Gastroesophageal sphincter (tissue), 4 donors: ENCODE results near the gene HSH2D. TPM values are rescaled to one million over a fixed set of nuclear protein-coding genes. Genes with fewer than 3 reads are reported as not detected.
A peak's percentile ranks its signal among the peaks of the same experiment; 100 is the strongest.

Experiments
- ATAC-seq: fragments of 150-250 bp; one replicate; pipeline ENCODE4 v1.9.1; 2016; ENCODE audit warnings: mild to moderate bottlenecking, moderate library complexity
- H3K27ac ChIP-seq, 4 donors: fragments of 200-600 bp; sonication (generic) in 3 of 4; 1 replicate in 3 of 4; 2 replicates in 1 of 4; pipeline ENCODE4 v1.5.1; 2016 to 2019
- H3K27me3 ChIP-seq: fragments of 200-600 bp; sonication (generic); one replicate; pipeline ENCODE4 v1.5.1; 2019
- H3K36me3 ChIP-seq, 2 donors: fragments of 200-600 bp; sonication (generic); one replicate each; pipeline ENCODE4 v1.5.1; 2019; ENCODE audit warnings: control low read depth in 1 of 2
- H3K4me1 ChIP-seq, 3 donors: fragments of 200-600 bp; sonication (generic); 1 replicate in 2 of 3; 2 replicates in 1 of 3; pipeline ENCODE4 v1.5.1; 2016 to 2019; ENCODE audit warnings: control low read depth in 2 of 3
- H3K4me3 ChIP-seq, 2 donors: fragments of 200-600 bp; sonication (generic); one replicate each; pipeline ENCODE4 v1.5.1; 2019; ENCODE audit warnings: mild to moderate bottlenecking in 1 of 2, moderate library complexity in 1 of 2
- H3K9me3 ChIP-seq, 3 donors: fragments of 200-600 bp; sonication (generic); one replicate each; pipeline ENCODE4 v1.5.1; 2017 to 2019; ENCODE audit warnings: control low read depth in 2 of 3
- EP300 ChIP-seq: sonication (generic); formaldehyde crosslinking; IDR thresholded peaks from one replicate; pipeline ENCODE4 v1.6.1; 2017; ENCODE audit warnings: antibody characterized with exemption, mild to moderate bottlenecking
- POLR2A ChIP-seq, 2 donors: fragments of 450-650 bp; IDR thresholded peaks; one replicate each; pipeline ENCODE4 v1.6.1; 2017; ENCODE audit warnings: antibody characterized with exemption in 2 of 2, mild to moderate bottlenecking in 2 of 2, moderate library complexity in 1 of 2
- POLR2AphosphoS5 ChIP-seq: sonication (generic); formaldehyde crosslinking; IDR thresholded peaks from one replicate; pipeline ENCODE4 v1.6.1; 2017; ENCODE audit warnings: antibody characterized with exemption
- WGBS, 2 donors: methylation state at CpG; one replicate each; pipeline ENCODE4 v1.1.5; 2018; ENCODE audit warnings: low coverage in 1 of 2; 5-methylcytosine and 5-hydroxymethylcytosine counted together
- total RNA-seq, 4 donors: library from RNA; depleted of rRNA; stranded (reverse); fragments of >200 nt; gene quantifications; one replicate each; pipeline ENCODE4 v1.1.0, GENCODE V29; 2016
- TF ChIP-seq, protein P1 (sequence below), 4 experiments: fragments of 200-600 bp in 2 of 4; fragments of 450-650 bp in 2 of 4; sonication (generic) in 1 of 4; IDR thresholded peaks; one replicate each; pipeline ENCODE4 v1.5.1; 2017 to 2019; ENCODE audit warnings: antibody characterized with exemption in 4 of 4, mild to moderate bottlenecking in 2 of 4, moderate library complexity in 2 of 4

The HSH2D gene
- total RNA-seq, 4 donors from 2014 or later, result 0.87 to 0.94 TPM; not detected in 2

DNA sequence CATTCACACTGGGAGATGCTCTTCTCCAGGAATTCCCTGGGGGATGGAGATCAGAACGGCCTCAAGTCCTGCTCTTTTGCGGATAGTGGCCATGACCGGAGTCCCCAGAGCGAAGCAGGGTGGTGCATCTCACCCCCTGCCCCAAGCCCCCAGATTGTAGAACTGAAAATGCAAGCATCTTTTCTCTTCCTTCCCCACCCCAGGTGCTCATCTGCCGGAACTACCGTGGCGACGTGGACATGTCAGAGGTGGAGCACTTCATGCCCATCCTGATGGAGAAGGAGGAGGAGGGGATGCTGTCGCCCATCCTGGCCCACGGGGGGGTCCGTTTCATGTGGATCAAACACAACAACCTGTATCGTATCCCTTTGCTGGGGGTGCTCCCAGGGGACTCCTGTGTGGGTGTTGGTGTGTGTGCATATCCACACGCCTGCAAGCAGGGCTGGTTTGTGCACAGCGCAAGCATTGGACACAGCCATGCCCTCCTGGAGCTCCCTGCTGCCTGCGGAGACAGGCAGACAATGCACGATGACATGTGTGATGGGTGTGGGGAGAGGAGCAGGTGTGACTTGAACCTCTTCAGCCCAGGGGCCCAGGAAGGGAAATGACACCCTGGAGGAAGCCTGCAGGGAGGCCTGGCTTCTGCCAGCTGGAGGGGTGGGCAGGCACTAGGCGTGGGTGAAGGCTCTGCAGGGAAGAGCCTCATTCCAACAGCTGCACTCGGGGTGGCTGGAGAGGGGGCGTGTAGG lies 59.9 kb downstream of the HSH2D start:
- peaks cover 0 to 41% (median 14%) of the 10 kb centered on the region in 3 donors for H3K4me1 ChIP-seq
- H3K27ac ChIP-seq, result no peak overlapping the region
- TF ChIP-seq POLR2A (IDR thresholded peaks at IDR 0.05) (no peak), POLR2AphosphoS5 (no peak), EP300 (no peak)
- TF ChIP-seq, protein P1, sequence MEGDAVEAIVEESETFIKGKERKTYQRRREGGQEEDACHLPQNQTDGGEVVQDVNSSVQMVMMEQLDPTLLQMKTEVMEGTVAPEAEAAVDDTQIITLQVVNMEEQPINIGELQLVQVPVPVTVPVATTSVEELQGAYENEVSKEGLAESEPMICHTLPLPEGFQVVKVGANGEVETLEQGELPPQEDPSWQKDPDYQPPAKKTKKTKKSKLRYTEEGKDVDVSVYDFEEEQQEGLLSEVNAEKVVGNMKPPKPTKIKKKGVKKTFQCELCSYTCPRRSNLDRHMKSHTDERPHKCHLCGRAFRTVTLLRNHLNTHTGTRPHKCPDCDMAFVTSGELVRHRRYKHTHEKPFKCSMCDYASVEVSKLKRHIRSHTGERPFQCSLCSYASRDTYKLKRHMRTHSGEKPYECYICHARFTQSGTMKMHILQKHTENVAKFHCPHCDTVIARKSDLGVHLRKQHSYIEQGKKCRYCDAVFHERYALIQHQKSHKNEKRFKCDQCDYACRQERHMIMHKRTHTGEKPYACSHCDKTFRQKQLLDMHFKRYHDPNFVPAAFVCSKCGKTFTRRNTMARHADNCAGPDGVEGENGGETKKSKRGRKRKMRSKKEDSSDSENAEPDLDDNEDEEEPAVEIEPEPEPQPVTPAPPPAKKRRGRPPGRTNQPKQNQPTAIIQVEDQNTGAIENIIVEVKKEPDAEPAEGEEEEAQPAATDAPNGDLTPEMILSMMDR (IDR thresholded peaks at IDR 0.05), result no peak
- peaks cover 0 to 81% of the 10 kb centered on the region in 2 donors for H3K36me3 ChIP-seq
- no peak overlapping the region for H3K4me3 ChIP-seq
- WGBS, 2 donors, result 73 to 83% methylated on average over 2 to 4 of the region's 19 CpGs
- H3K9me3 ChIP-seq, result no peaks in the 10 kb centered on the region
- H3K27me3 ChIP-seq, result no peaks in the 10 kb centered on the region
- ATAC-seq, result no peak

DNA sequence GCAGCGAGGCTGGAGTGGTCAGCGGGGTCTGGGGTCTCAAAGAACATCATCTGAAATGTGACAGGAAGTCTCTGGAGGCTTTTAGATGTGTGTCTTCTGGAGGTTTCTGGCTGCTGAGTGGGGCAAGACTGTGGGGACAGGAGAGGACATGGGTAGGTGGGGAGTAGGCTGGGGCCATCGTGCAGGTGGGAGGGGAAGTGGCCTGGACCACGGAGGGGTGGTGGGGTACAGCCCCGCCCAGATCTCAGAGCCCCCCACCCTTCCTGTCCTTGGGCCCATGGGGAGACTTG lies 60.5 kb downstream of the HSH2D start:
- Histone ChIP-seq H3K27ac (no peak overlapping the region), H3K27me3 (no peaks in the 10 kb centered on the region), H3K9me3 (no peaks in the 10 kb centered on the region), H3K4me3 (no peak overlapping the region), H3K36me3 (peaks cover 0 to 86% of the 10 kb centered on the region in 2 donors), H3K4me1 (peaks cover 0 to 36% (median 9%) of the 10 kb centered on the region in 3 donors)
- TF ChIP-seq POLR2A (IDR thresholded peaks at IDR 0.05), result no peak
- TF ChIP-seq, protein P1 (IDR thresholded peaks at IDR 0.05), result no peak
- no peak for ATAC-seq
- 83 to 100% methylated on average over 1 to 2 of the region's 5 CpGs for WGBS, 2 donors

DNA sequence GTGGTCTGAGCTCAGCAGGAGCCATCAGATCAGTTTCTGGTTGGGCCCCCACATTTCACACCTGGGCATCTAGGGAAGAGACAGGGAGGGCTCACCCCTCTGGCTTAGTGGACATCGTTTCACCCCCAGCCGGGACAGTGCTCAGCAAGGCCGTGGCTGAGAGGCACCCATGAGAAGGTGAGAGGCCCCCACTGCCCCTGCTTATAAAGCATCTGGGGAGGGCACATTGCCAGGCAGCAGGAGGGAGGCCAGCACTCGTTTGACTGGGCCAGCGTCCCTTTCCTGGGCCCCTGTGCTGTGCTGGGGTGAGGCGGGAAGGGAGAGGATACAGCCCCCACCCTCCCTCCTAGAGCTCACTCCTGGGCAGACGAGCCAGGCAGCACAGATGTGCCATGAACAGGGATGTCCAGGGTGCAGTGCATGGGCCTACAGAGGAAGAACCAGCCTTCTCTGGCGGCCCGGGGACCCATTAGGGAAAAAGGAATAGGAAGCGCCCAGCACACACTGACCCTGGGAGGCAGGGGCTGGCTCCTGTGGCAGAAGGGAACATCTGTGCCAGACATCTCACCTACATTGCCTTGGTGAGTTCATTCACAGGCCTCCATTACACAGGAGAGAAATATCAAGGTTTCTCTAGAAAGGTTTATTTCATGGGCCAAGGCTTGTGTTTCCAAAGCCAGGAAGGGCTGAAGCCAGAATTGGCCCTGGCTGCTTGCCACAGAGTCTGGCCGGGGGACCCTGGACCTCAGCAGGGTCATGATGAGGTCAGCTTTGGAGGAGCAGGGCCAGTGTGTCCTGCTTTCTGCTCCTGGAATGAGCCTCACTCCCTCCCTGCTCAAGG lies 61.9 kb downstream of the HSH2D start:
- peaks cover 0 to 98% of the 10 kb centered on the region in 2 donors for H3K36me3 ChIP-seq
- peak overlapping the region in 2 of 4 donors; percentile 5 to 10 for H3K27ac ChIP-seq

DNA sequence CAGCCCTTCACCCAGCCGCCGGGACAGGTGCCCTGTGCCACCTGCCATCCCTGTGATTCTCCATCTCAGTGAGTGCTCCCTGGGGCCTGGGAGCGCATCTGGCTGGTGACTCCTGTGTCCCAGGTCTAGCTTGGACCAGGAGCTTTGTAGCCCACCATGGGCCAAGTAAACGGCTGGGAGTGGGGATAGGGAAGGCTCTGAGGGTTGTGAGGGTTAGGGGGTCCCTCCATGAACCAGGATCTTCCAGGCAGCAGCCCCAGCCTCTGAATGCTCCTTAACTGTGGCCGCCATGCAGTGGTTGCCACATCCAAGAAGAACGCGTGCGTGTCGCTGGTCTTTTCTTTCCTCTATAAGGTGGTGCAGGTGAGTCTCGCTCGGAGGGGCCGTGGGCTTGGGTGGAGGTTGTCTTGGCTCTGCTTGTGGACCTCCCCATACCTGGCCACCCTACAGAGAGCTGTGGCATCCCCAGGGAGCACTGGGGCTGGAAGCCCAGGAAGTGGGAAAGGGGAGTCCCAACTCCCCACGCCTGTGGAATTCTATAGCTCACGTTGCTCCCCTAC lies 62.6 kb downstream of the HSH2D start:
- WGBS, 2 donors, result 100% methylated on average over 1 of the region's 14 CpGs; no CpG with 5 or more reads in 1 of the 2 donors
- Histone ChIP-seq H3K27ac (no peak overlapping the region), H3K9me3 (no peaks in the 10 kb centered on the region), H3K4me3 (no peak overlapping the region), H3K4me1 (peaks cover 0 to 16% (median 0%) of the 10 kb centered on the region in 3 donors), H3K36me3 (peaks cover 0 to 98% of the 10 kb centered on the region in 2 donors), H3K27me3 (no peaks in the 10 kb centered on the region)
- no peak for ATAC-seq
- TF ChIP-seq POLR2A (IDR thresholded peaks at IDR 0.05), result no peak
- no peak for TF ChIP-seq POLR2AphosphoS5
- no peak for TF ChIP-seq EP300
- TF ChIP-seq, protein P1 (IDR thresholded peaks at IDR 0.05), result no peak

More for the DNA sequence above, 61.9 kb downstream of the HSH2D start:
- Histone ChIP-seq H3K9me3 (no peaks in the 10 kb centered on the region), H3K4me3 (no peak overlapping the region), H3K27me3 (no peaks in the 10 kb centered on the region), H3K4me1 (peaks cover 0 to 21% (median 0%) of the 10 kb centered on the region in 3 donors)
- no peak for ATAC-seq
- WGBS, 2 donors, result 40% methylated on average over 1 of the region's 11 CpGs; no CpG with 5 or more reads in 1 of the 2 donors
- TF ChIP-seq EP300 (no peak), POLR2AphosphoS5 (no peak), POLR2A (IDR thresholded peaks at IDR 0.05) (no peak)
- TF ChIP-seq, protein P1 (IDR thresholded peaks at IDR 0.05), result no peak
